Skeletal muscle satellite cell (primary cell): ENCODE results near the gene HECTD4. TPM values are rescaled to one million over a fixed set of nuclear protein-coding genes. Genes with fewer than 3 reads are reported as not detected.
"Not testable (repeated sequence)": the region's sequence is repeated elsewhere in the genome, so short reads cannot be mapped to it uniquely, and the experiment has no call there.

Experiments used
- H3K27me3 ChIP-seq: 2 replicates; pipeline ENCODE4 v1.7.0; 2013; ENCODE audit warnings: low read length; ENCODE audit not compliant: control insufficient read depth, insufficient read depth
- H3K36me3 ChIP-seq: 2 replicates; pipeline ENCODE4 v1.7.0; 2013; ENCODE audit warnings: mild to moderate bottlenecking, control low read depth, low read length; ENCODE audit not compliant: insufficient read depth
- H3K4me1 ChIP-seq: 2 replicates; pipeline ENCODE4 v1.7.0; 2013; ENCODE audit warnings: low read length; ENCODE audit not compliant: control insufficient read depth, insufficient read depth
- H3K4me2 ChIP-seq: 2 replicates; pipeline ENCODE4 v1.7.0; 2013; ENCODE audit warnings: mild to moderate bottlenecking, low read length
- H3K4me3 ChIP-seq: 2 replicates; pipeline ENCODE4 v1.7.0; 2013; ENCODE audit warnings: low read length
- H3K9ac ChIP-seq: 2 replicates; pipeline ENCODE4 v1.7.0; 2013; ENCODE audit warnings: mild to moderate bottlenecking, low read depth, low read length, moderate library complexity
- H3K9me3 ChIP-seq: replicated peaks from 2 replicates; pipeline ENCODE4 v1.7.0; 2013; ENCODE audit warnings: mild to moderate bottlenecking, control low read depth, low read length
- small RNA-seq: library from RNA; depleted of rRNA; stranded (forward); fragments of <200 nt; gene quantifications from one replicate; pipeline ENCODE3, GENCODE V24; 2012

HECTD4 gene

GRCh38 chr12:112121780-112122565 lies 260.3 kb downstream of the HECTD4 start:
- Histone ChIP-seq H3K4me1 (peaks cover 19% of the 10 kb centered on the region), H3K27me3 (no peaks in the 10 kb centered on the region), H3K36me3 (no peaks in the 10 kb centered on the region), H3K4me3 (no peak overlapping the region), H3K4me2 (peak overlapping the region; percentile 51), H3K9ac (peak overlapping the region; percentile 2), H3K9me3 (no peaks in the 10 kb centered on the region)

- no peaks in the 10 kb centered on the region for H3K9me3 ChIP-seq
- no peaks in the 10 kb centered on the region for H3K27me3 ChIP-seq
- no peak overlapping the region for H3K4me3 ChIP-seq
- H3K4me1 ChIP-seq = peaks cover 19% of the 10 kb centered on the region
- no peak overlapping the region for H3K4me2 ChIP-seq
- no peak overlapping the region for H3K9ac ChIP-seq
- H3K36me3 ChIP-seq = no peaks in the 10 kb centered on the region
Observed at GRCh38 chr12:112117685-112118084, 264.5 kb downstream of the HECTD4 start.

- H3K4me2 ChIP-seq = peak overlapping the region; percentile 24
- H3K9ac ChIP-seq = peak overlapping the region; percentile 7
- H3K9me3 ChIP-seq = no peaks in the 10 kb centered on the region
- peaks cover 12% of the 10 kb centered on the region for H3K4me1 ChIP-seq
- no peaks in the 10 kb centered on the region for H3K27me3 ChIP-seq
- H3K4me3 ChIP-seq = no peak overlapping the region
- H3K36me3 ChIP-seq = no peaks in the 10 kb centered on the region
Observed at GRCh38 chr12:112116232-112117060, 265.8 kb downstream of the HECTD4 start.

GRCh38 chr12:112115259-112116045 lies 266.8 kb downstream of the HECTD4 start:
- Histone ChIP-seq H3K4me3 (no peak overlapping the region), H3K4me1 (peaks cover 12% of the 10 kb centered on the region), H3K36me3 (no peaks in the 10 kb centered on the region), H3K4me2 (no peak overlapping the region), H3K27me3 (no peaks in the 10 kb centered on the region), H3K9me3 (no peaks in the 10 kb centered on the region), H3K9ac (no peak overlapping the region)

GRCh38 chr12:112112409-112113133 lies 269.7 kb downstream of the HECTD4 start:
- Histone ChIP-seq H3K27me3 (no peaks in the 10 kb centered on the region), H3K4me1 (peaks cover 14% of the 10 kb centered on the region), H3K9ac (no peak overlapping the region), H3K4me3 (no peak overlapping the region), H3K9me3 (no peaks in the 10 kb centered on the region), H3K4me2 (no peak overlapping the region), H3K36me3 (no peaks in the 10 kb centered on the region)

GRCh38 chr12:112111931-112112330 lies 270.3 kb downstream of the HECTD4 start:
- Histone ChIP-seq H3K9ac (no peak overlapping the region), H3K36me3 (no peaks in the 10 kb centered on the region), H3K4me2 (no peak overlapping the region), H3K4me3 (no peak overlapping the region), H3K27me3 (no peaks in the 10 kb centered on the region), H3K4me1 (peaks cover 17% of the 10 kb centered on the region), H3K9me3 (no peaks in the 10 kb centered on the region)

GRCh38 chr12:112110787-112111662 lies 271.2 kb downstream of the HECTD4 start:
- H3K9ac ChIP-seq, H3K4me2 ChIP-seq, H3K36me3 ChIP-seq, H3K27me3 ChIP-seq, H3K4me3 ChIP-seq, H3K9me3 ChIP-seq: not testable (repeated sequence)
- peaks cover 18% of the 10 kb centered on the region for H3K4me1 ChIP-seq

Small RNA genes within 50 kb of the gene (small RNA-seq; reads per million reads assigned to genes)
- not detected for gene RF00019
